ENCODE measurements around the gene ACSL3. TPM values are rescaled to one million over a fixed set of nuclear protein-coding genes. Genes with fewer than 3 reads are reported as not detected.
A peak's percentile ranks its signal among the peaks of the same experiment; 100 is the strongest.
"Not testable (repeated sequence)": the region's sequence is repeated elsewhere in the genome, so short reads cannot be mapped to it uniquely, and the experiment has no call there.

ACSL3 gene
- total RNA-seq, 4 donors from 2014 or later: 34.7 to 56.8 (median 38.2) TPM

- TF ChIP-seq POLR2A (IDR thresholded peaks at IDR 0.05): no peak
- no peak for TF ChIP-seq CTCF (IDR thresholded peaks at IDR 0.05 in 4 of 5, conservative IDR thresholded peaks at IDR 0.05 in 1 of 5)
These were observed 20.6 kb upstream of the ACSL3 start for GRCh38 chr2:222840060-222840802.

DNA sequence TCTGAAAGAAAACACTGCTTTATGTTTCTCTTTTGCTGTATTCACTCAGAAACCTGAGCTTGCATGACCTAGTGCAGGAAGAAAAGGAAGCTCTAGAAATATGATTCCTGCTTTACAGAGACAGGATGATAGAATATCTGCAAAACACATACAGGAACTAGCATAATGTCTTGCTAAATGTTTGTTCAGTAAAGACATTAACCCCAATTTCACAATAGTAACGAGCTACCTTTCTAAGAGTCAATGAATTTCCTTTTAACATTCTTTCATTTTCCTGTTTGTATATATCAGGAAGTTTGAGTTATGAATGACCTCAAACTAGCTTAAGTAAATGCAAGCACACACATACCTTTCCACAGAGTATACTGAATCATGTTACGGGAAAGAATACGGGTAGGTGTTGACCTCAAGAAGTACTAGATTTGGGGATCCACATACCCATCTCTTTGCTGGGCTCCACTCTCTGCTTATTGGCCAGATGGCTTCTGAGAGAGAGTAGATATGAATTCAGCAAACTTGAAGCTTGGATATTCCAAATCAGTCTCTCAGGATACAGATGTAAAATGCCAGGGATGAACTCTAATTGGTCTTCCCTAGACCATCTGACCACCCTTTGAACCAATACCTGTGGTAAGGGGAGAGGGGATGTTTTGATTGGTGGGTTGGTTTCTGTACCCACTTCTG lies 18.2 kb upstream of the ACSL3 start:
- ATAC-seq (peak in 1 of 2 donors; percentile 50), DNase-seq (no peak)
- Histone ChIP-seq H3K4me1 (peaks cover 14% of the 10 kb centered on the region in 2 donors), H3K27me3 (no peaks in the 10 kb centered on the region), H3K4me3 (no peak overlapping the region), H3K36me3 (no peaks in the 10 kb centered on the region), H3K9me3 (no peaks in the 10 kb centered on the region), H3K27ac (peak overlapping the region in 1 of 4 donors; percentile 18)
- intact Hi-C loops (cut with DNase I; ENCODE audit: low total_unique reads): no loop called here
- TF ChIP-seq CTCF (IDR thresholded peaks at IDR 0.05 in 4 of 5, conservative IDR thresholded peaks at IDR 0.05 in 1 of 5): no peak
- TF ChIP-seq POLR2A (IDR thresholded peaks at IDR 0.05): no peak
- in situ Hi-C loops (cut with MboI; ENCODE audit: low sequenced_read_pairs in 4 of 4): no loop called here

More at GRCh38 chr2:222840060-222840802, 20.6 kb upstream of the ACSL3 start:
- Histone ChIP-seq H3K4me3 (no peak overlapping the region), H3K27ac (no peak overlapping the region), H3K9me3 (no peaks in the 10 kb centered on the region), H3K4me1 (peaks cover 14% of the 10 kb centered on the region in 2 donors), H3K27me3 (no peaks in the 10 kb centered on the region), H3K36me3 (no peaks in the 10 kb centered on the region)
- ATAC-seq: no peak
- in situ Hi-C loops (cut with MboI; ENCODE audit: low sequenced_read_pairs in 4 of 4) (no loop called here), intact Hi-C loops (cut with DNase I; ENCODE audit: low total_unique reads) (no loop called here)
- DNase-seq: no peak

GRCh38 chr2:222844323-222844722 lies 16.5 kb upstream of the ACSL3 start:
- ATAC-seq (peak; percentile 52 to 53), DNase-seq (no peak)
- no peak for TF ChIP-seq CTCF (IDR thresholded peaks at IDR 0.05 in 4 of 5, conservative IDR thresholded peaks at IDR 0.05 in 1 of 5)
- no peak for TF ChIP-seq POLR2A (IDR thresholded peaks at IDR 0.05)
- in situ Hi-C loops (cut with MboI; ENCODE audit: low sequenced_read_pairs in 4 of 4): no loop called here
- intact Hi-C loops (cut with DNase I; ENCODE audit: low total_unique reads): no loop called here
- Histone ChIP-seq H3K4me3 (no peak overlapping the region), H3K4me1 (peaks cover 14% of the 10 kb centered on the region in 2 donors), H3K27me3 (no peaks in the 10 kb centered on the region), H3K9me3 (no peaks in the 10 kb centered on the region), H3K36me3 (no peaks in the 10 kb centered on the region), H3K27ac (no peak overlapping the region)

GRCh38 chr2:222845314-222845713 lies 15.5 kb upstream of the ACSL3 start:
- in situ Hi-C loops (cut with MboI; ENCODE audit: low sequenced_read_pairs in 4 of 4): not testable (repeated sequence)

DNA sequence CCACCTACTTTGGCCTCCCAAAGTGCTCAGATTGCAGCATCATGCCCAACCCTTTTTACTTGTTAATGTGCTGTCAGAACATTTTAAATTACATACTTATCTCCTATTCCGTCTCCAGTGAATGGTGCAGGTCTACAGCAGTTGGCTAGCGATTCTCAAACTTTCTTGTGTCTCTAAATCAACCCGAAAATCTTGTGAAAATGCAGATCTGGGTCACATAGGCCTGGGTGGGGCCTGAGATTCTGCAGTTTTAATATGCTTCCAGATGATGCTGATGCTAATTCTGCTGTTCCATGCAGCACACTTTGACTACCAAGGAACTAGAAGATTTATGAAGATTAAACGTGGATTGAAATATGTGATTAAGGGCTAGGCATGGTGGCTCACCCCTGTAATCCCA lies 14.8 kb upstream of the ACSL3 start:
- DNase-seq (no peak), ATAC-seq (no peak)
- H3K27me3 ChIP-seq: no peaks in the 10 kb centered on the region
- H3K4me3 ChIP-seq: no peak overlapping the region
- H3K27ac ChIP-seq: no peak overlapping the region
- intact Hi-C loops (cut with DNase I; ENCODE audit: low total_unique reads) (no loop called here), in situ Hi-C loops (cut with MboI; ENCODE audit: low sequenced_read_pairs in 4 of 4) (no loop called here)
- H3K9me3 ChIP-seq: no peaks in the 10 kb centered on the region
- H3K4me1 ChIP-seq: peaks cover 14% of the 10 kb centered on the region in 2 donors
- TF ChIP-seq CTCF (IDR thresholded peaks at IDR 0.05 in 4 of 5, conservative IDR thresholded peaks at IDR 0.05 in 1 of 5): no peak
- TF ChIP-seq POLR2A (IDR thresholded peaks at IDR 0.05): no peak
- no peaks in the 10 kb centered on the region for H3K36me3 ChIP-seq

More at GRCh38 chr2:222845314-222845713, 15.5 kb upstream of the ACSL3 start:
- H3K27ac ChIP-seq; H3K27me3 ChIP-seq; ATAC-seq; intact Hi-C loops (cut with DNase I; ENCODE audit: low total_unique reads); H3K4me3 ChIP-seq; H3K9me3 ChIP-seq; DNase-seq; H3K36me3 ChIP-seq: not testable (repeated sequence)
- H3K4me1 ChIP-seq: peaks cover 14% of the 10 kb centered on the region in 2 donors

GRCh38 chr2:222848031-222848430 lies 12.8 kb upstream of the ACSL3 start:
- in situ Hi-C loops (cut with MboI; ENCODE audit: low sequenced_read_pairs in 4 of 4); H3K36me3 ChIP-seq; H3K27me3 ChIP-seq; H3K4me1 ChIP-seq; DNase-seq; ATAC-seq; H3K9me3 ChIP-seq; H3K27ac ChIP-seq; intact Hi-C loops (cut with DNase I; ENCODE audit: low total_unique reads); H3K4me3 ChIP-seq: not testable (repeated sequence)
